DOHH2 (cell line): ENCODE data around the gene MYO1A.

ENCODE experiments used
- H3F3A ChIP-seq: fragments of 200-600 bp; sonication (generic), shearing (Covaris generic); 2 replicates; pipeline ENCODE4 v1.6.0; 2016; ENCODE audit warnings: antibody characterized with exemption, mild to moderate bottlenecking; ENCODE audit not compliant: control insufficient read depth, insufficient read depth
- H3K27ac ChIP-seq: fragments of 200-600 bp; sonication (generic); 2 replicates; pipeline ENCODE4 v1.5.1; 2014; ENCODE audit warnings: low read depth, mild to moderate bottlenecking, low read length, moderate library complexity
- H3K27me3 ChIP-seq: fragments of 200-600 bp; sonication (generic); 2 replicates; pipeline ENCODE4 v1.6.1; 2014; ENCODE audit warnings: mild to moderate bottlenecking, low read length, mixed read lengths; ENCODE audit not compliant: control insufficient read depth
- H3K36me3 ChIP-seq: fragments of 200-600 bp; sonication (generic); 2 replicates; pipeline ENCODE4 v1.6.1; 2014; ENCODE audit warnings: mild to moderate bottlenecking, low read length, moderate library complexity, mixed read lengths; ENCODE audit not compliant: control insufficient read depth
- H3K4me1 ChIP-seq: fragments of 200-600 bp; sonication (generic); 2 replicates; pipeline ENCODE4 v1.6.1; 2014; ENCODE audit warnings: mild to moderate bottlenecking, low read length, mixed read lengths; ENCODE audit not compliant: control insufficient read depth
- H3K4me2 ChIP-seq: fragments of 200-600 bp; sonication (generic); 2 replicates; pipeline ENCODE4 v1.6.0; 2014; ENCODE audit warnings: mild to moderate bottlenecking, low read length, moderate library complexity
- H3K4me3 ChIP-seq: fragments of 200-600 bp; sonication (generic); 2 replicates; pipeline ENCODE4 v1.5.1; 2014; ENCODE audit warnings: mild to moderate bottlenecking, low read length, mixed read lengths
- H3K79me2 ChIP-seq: fragments of 200-600 bp; sonication (generic); 2 replicates; pipeline ENCODE4 v1.6.1; 2014; ENCODE audit warnings: mild to moderate bottlenecking, low read length, mixed read lengths; ENCODE audit not compliant: control insufficient read depth
- H3K9me2 ChIP-seq: fragments of 200-600 bp; sonication (generic); replicated peaks from 2 replicates; pipeline ENCODE4 v1.6.1; 2014; ENCODE audit warnings: mild to moderate bottlenecking, low read length, mixed read lengths; ENCODE audit not compliant: control insufficient read depth
- H3K9me3 ChIP-seq: fragments of 200-600 bp; sonication (generic); 2 replicates; pipeline ENCODE4 v1.6.1; 2014; ENCODE audit warnings: antibody characterized with exemption, low read length, mixed read lengths; ENCODE audit not compliant: control insufficient read depth, insufficient read depth
- H4K20me1 ChIP-seq: fragments of 200-600 bp; sonication (generic); 2 replicates; pipeline ENCODE4 v1.6.0; 2014; ENCODE audit warnings: low read depth, mild to moderate bottlenecking, antibody characterized with exemption, low read length, moderate library complexity; ENCODE audit not compliant: control insufficient read depth, insufficient read depth
- CTCF ChIP-seq: fragments of 200-600 bp; sonication (generic); IDR thresholded peaks from one replicate; pipeline ENCODE4 v1.5.1; 2014; ENCODE audit warnings: antibody characterized with exemption, mild to moderate bottlenecking, low read depth, low read length; ENCODE audit not compliant: poor library complexity, severe bottlenecking
- EZH2phosphoT487 ChIP-seq: fragments of 200-600 bp; sonication (generic); IDR thresholded peaks from 2 replicates; pipeline ENCODE4 v1.6.1; 2017; ENCODE audit warnings: borderline replicate concordance, mild to moderate bottlenecking, antibody characterized with exemption, low read length, moderate library complexity, mixed read lengths

MYO1A gene

GRCh38 chr12:57031789-57032188 lies 18.1 kb downstream of the MYO1A start:
- Histone ChIP-seq H3K79me2 (no peaks in the 10 kb centered on the region), H3K36me3 (no peaks in the 10 kb centered on the region), H3K4me3 (no peak overlapping the region), H3K9me3 (no peaks in the 10 kb centered on the region), H3K27me3 (peaks cover 9% of the 10 kb centered on the region), H3F3A (no peaks in the 10 kb centered on the region), H3K9me2 (no peaks in the 10 kb centered on the region), H3K4me1 (peaks cover 17% of the 10 kb centered on the region), H4K20me1 (no peaks in the 10 kb centered on the region), H3K27ac (no peak overlapping the region), H3K4me2 (peak overlapping the region; percentile 18; the same call in 1 of the 2 replicates)
- no peak for TF ChIP-seq CTCF
- no peak for TF ChIP-seq EZH2phosphoT487

- no peaks in the 10 kb centered on the region for H3K9me3 ChIP-seq
- no peaks in the 10 kb centered on the region for H4K20me1 ChIP-seq
- peaks cover 17% of the 10 kb centered on the region for H3K4me1 ChIP-seq
- TF ChIP-seq EZH2phosphoT487 (no peak), CTCF (peak; percentile 39)
- H3K27ac ChIP-seq: no peak overlapping the region
- H3K36me3 ChIP-seq: no peaks in the 10 kb centered on the region
- no peaks in the 10 kb centered on the region for H3F3A ChIP-seq
- H3K4me2 ChIP-seq: peak overlapping the region; percentile 18
- H3K4me3 ChIP-seq: no peak overlapping the region
- no peaks in the 10 kb centered on the region for H3K79me2 ChIP-seq
- H3K27me3 ChIP-seq: peaks cover 13% of the 10 kb centered on the region
- H3K9me2 ChIP-seq: no peaks in the 10 kb centered on the region
Observed at GRCh38 chr12:57031138-57031725, 18.7 kb downstream of the MYO1A start.

GRCh38 chr12:57029457-57029856 lies 20.5 kb downstream of the MYO1A start:
- no peaks in the 10 kb centered on the region for H3K79me2 ChIP-seq
- H3K4me1 ChIP-seq: peaks cover 17% of the 10 kb centered on the region
- H3K9me2 ChIP-seq: no peaks in the 10 kb centered on the region
- H3K4me2 ChIP-seq: no peak overlapping the region
- no peak overlapping the region for H3K4me3 ChIP-seq
- H3K27ac ChIP-seq: no peak overlapping the region
- no peaks in the 10 kb centered on the region for H3K9me3 ChIP-seq
- H3F3A ChIP-seq: no peaks in the 10 kb centered on the region
- H4K20me1 ChIP-seq: no peaks in the 10 kb centered on the region
- TF ChIP-seq CTCF (no peak), EZH2phosphoT487 (no peak)
- peaks cover 13% of the 10 kb centered on the region for H3K27me3 ChIP-seq
- H3K36me3 ChIP-seq: no peaks in the 10 kb centered on the region
